ENCODE data around the gene UBE3B.

Gene UBE3B

DNA sequence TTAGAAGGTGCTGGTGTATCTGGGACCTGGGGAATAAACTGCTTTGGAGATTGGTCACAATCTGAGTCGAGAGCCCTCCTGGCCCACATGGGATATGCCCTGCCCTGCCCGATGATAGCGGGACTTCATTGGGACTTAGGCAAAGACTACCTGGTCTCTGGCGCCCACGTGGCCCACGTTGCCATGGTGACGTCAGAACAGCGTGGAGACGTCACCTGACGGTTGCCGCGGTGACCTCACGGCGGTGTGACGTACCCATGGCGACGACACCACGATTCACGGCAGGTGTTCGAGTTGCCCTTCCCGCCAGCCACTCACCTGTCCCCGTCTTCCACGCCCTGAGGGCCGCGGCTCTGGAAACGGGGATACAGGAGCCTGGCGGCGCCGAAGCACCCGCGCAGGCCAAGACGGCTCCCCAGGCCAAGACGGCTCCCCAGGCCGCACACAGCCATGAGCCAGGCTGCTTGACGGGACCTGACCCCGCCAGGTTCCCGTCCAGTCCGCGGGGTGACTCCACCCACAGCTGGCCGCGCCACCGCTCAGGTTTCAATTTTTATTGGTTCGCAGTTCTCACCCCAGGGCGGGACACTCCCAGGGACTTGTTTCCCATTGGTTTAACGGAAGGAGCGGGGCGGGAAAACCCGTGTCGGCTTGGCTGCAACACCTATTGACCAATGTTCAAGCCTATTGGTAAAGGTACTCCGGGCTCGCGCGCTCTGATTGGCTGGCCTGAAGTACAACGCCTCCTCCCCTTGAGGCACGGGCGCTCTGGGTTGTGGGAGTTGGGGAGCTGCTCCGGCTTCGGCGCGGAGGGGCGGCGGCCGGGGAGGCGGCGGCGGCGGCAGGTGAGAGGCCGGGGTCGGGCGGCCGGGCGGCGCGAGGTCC, 95.8 kb downstream of the UBE3B start, which contains the start of the genes MMAB and MVK:
TSS of gene MMAB (minus strand) at position 476 of the 885 bp plus-strand sequence. CDS start at position 452, 24 bp downstream.
TSS of gene MVK (plus strand) at position 766 of the 885 bp plus-strand sequence. CDS start 1,029 bp downstream, outside the sequence.
- peak; percentile 97 to 99 for DNase-seq (ENCODE audit: low read depth in 2 of 2)

GRCh38 chr12:109573914-109574244, 96.4 kb downstream of the UBE3B start:
- DNase-seq (ENCODE audit: low read depth in 2 of 2), result no peak

GRCh38 chr12:109575683-109576082, 98.2 kb downstream of the UBE3B start:
- DNase-seq (ENCODE audit: low read depth in 2 of 2), result no peak

DNA sequence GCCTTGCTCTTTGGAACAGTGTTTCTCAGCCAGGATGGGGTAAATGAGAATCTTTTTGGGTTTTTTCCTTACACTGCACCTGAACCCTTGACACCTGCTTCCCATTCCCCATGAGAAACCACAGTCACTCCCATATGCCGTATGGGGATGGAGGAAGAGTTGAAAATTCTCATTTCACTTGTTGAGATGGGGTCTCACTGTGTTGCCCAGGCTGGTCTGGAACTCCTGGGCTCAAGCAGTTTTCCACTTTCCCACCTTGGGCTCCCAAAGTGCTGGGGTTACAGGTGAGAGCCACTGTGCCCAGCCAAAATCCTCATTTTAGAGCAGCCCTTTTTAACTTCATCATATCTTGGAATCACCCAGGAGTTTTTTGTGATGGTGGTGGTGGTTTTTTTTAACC, 99.9 kb downstream of the UBE3B start:
- DNase-seq (ENCODE audit: low read depth in 2 of 2), result no peak

- DNase-seq (ENCODE audit: low read depth in 2 of 2), result no peak
Observed at GRCh38 chr12:109578330-109578927, 101.0 kb downstream of the UBE3B start.

DNA sequence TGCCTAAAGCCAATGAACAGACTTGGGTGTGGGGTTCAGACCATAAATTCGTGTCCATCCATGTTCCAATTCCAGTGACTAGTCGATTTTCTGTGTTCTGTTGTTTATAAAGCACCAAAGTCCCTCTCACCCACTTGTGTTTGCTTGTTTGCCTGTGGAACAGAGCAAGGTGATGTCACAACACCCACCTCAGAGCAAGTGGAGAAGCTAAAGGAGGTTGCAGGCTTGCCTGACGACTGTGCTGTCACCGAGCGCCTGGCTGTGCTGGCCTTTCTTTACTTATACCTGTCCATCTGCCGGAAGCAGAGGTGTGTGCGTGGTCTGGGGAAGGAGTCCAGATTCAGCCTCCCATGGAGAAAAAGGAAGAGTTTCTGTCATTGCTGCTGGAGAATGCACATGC, 102.2 kb downstream of the UBE3B start:
- no peak for DNase-seq (ENCODE audit: low read depth in 2 of 2)

DNA sequence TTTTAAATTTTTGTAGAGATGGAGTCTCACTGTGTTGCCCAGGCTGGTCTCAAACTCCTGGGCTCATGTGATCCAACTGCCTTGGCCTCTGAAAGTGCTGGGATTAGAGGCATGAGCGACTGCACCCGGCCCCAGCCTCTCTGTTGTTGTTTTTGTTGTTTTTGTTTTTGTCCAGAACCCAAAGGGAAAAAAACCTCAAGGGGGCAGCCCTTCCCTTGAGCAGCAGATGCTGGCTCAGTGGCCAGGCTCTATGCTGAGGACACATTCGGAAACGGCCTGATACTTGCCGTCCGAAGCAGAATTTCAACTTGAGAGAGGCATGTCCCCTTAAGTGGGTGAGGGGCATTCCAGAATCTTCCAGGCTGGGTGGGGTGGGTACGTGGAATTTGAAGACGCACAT, 102.8 kb downstream of the UBE3B start:
- no peak for DNase-seq (ENCODE audit: low read depth in 2 of 2)

DNA sequence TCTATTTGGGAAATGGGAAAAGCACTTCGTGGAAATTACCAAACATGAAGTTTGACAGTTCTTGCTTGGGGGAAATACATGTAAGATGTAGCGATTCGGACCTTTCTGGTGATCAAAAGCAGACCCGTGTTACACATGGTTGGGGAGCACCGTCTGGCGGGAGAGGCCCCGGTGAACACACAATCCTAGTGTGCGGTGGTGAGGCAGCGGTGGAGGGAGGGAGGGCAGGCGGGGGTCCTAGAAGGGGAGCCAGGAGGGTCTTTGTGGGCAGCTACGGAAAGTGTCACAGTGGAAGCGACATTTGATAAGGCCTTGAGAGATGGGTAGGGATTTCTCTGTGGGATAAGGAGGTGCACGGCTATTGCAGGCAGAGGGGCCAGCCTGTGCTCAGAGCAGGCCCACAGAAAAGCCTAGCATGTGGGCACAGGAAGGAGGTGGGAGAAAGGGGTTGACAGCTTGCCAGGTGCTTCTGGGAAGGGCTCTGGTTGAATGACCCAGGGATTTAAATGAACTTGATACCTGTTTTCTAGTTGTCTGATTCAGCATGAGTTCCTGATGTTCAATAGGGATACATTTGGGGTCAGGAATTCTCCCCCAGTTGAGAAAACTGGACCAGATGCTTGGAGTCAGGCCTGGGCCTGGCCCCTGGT, 103.4 kb downstream of the UBE3B start:
- no peak for DNase-seq (ENCODE audit: low read depth in 2 of 2)

DNA sequence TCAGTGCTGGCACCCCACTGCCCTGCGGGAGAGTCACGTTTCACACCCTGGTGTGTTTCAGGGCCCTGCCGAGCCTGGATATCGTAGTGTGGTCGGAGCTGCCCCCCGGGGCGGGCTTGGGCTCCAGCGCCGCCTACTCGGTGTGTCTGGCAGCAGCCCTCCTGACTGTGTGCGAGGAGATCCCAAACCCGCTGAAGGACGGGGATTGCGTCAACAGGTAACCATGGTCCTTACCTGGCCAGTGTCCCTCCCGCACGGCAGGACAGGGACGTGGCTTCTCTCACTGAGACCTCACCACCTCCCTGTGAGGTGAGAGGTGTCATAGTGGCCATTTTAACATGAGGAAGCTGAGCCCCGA, 103.9 kb downstream of the UBE3B start:
- DNase-seq (ENCODE audit: low read depth in 2 of 2), result no peak

GRCh38 chr12:109581856-109582255, 104.4 kb downstream of the UBE3B start:
- DNase-seq (ENCODE audit: low read depth in 2 of 2), result no peak

- DNase-seq (ENCODE audit: low read depth in 2 of 2), result no peak
Observed at GRCh38 chr12:109582636-109583035, 105.2 kb downstream of the UBE3B start.

DNA sequence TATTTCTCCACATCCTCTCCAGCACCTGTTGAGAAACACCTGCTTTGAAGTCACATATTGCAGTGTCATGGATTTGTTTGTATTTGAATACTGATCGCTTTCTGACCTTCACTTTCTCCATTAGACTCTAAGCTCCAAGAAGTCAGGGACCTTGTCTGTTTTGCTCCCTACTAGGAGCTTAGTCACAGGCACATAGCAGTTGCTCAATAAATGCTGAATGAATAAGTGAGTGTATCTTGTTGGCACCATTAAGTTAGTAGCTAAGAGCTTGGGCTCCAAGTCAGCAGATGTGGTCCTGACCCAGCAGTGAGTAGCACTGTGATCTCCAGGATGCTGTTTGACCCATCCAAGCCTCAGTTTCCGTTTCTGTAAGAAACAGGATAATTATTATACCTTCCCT, 106.3 kb downstream of the UBE3B start:
- DNase-seq (ENCODE audit: low read depth in 2 of 2), result no peak

Measured in stimulated activated CD8-positive, alpha-beta memory T cell treated with anti-CD3 and anti-CD28 coated beads, Interleukin-7, amount 100 ng/mL, for 4 hours (primary cell).